RWPE1 (cell line): ENCODE measurements around the gene TOX4.
A peak's percentile ranks its signal among the peaks of the same experiment; 100 is the strongest.

Source experiments
- CTCF ChIA-PET: fragments of 350-600 bp; sonication (Branson Sonifier 250); formaldehyde crosslinking; extraction: SDS; loops from one replicate; lab custom pipeline; 2021; lab: Yijun Ruan, JAX
- POLR2A ChIA-PET: fragments of 400-600 bp; formaldehyde crosslinking; extraction: SDS; loops from one replicate; lab custom pipeline; 2020; ENCODE audit warnings: antibody characterized with exemption; ENCODE audit not compliant: low non-redundant PET; lab: Yijun Ruan, JAX
- DNase-seq: peaks from one replicate; pipeline ENCODE4 v3.0.0; 2012; ENCODE audit warnings: low spot score
- H3K27ac ChIP-seq: fragments of 450-650 bp; 2 replicates; pipeline ENCODE4 v1.5.1; 2017
- TF ChIP-seq, protein P1 (sequence below): fragments of 450-650 bp; conservative IDR thresholded peaks from 2 replicates; pipeline ENCODE4 v1.5.1; 2017; ENCODE audit warnings: low read depth, mild to moderate bottlenecking

Gene TOX4

DNA sequence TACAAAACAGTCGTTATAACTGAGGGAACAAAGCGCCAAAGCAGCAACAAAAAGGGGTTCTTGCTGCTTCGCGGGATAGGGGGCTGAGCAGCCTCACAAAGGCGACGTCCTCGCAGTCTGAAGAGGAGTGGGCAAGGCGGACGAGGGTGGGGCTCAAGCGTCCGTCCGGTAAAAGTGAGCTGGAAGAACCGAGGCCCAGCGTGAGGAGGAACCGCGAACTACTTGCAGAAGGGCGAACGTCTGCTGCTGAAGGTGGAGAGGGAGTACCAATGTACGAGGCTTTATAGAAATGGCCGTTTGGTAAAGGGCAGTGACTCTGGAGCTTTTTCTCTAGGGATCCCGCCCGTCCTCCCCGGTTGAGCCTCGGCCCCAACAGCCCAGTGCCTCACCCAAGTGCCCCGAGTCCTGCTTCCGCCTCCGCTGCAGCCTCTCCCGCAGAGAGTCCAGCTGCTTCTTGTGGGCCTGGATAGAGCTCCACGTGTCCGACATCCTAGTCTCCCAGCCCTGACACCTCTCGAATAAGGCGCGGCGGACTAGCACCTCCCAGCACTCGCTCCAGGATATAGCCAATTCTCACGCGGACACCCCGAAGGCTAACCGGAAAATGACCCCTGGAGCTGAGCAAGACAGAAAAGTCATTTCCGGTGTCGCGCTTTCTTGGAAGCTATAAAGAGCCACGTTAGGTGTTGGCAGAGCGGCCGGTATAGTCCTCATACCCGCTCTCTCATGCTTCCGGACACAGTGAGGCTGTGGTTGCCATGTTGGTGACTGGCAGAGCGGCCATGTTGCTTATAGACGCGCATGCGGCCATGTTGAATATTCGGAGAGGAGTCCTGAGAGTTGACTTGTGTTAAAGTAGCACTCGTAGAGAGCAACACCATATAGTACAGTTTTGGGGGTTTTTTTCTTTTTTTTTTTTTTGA lies 34.0 kb downstream of the TOX4 start, which contains the start of gene METTL3:
TSS of gene METTL3 (minus strand) at position 606 of the 923 bp plus-strand sequence. CDS start at position 489, 117 bp downstream.
- POLR2A ChIA-PET: interaction anchor here (0.7 to 1.0 kb wide), 4 partner anchors 15 to 48 kb away, joined by 3 to 4 read pairs (median 4); partner anchors contain the start of gene SALL2

DNA sequence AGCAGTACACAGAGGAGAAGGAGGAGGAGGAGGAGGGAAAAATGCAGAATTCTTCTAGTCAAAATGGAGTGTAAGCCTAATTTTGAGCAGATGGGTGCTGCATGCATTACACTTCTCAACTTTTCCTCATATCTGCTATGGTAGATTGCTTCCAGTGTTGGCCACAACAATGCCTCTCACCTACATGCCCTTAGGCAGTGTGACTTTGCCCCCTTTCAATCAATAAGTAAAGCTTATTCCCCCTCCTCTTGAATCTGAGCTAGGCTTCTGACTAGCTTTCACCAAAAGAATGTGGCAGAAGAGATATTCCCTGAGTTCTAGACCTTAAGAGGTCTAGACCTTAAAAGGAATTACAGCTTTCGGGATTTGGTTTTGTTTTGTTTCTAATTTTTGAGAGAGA lies 37.3 kb downstream of the TOX4 start:
- TF ChIP-seq, protein P1, sequence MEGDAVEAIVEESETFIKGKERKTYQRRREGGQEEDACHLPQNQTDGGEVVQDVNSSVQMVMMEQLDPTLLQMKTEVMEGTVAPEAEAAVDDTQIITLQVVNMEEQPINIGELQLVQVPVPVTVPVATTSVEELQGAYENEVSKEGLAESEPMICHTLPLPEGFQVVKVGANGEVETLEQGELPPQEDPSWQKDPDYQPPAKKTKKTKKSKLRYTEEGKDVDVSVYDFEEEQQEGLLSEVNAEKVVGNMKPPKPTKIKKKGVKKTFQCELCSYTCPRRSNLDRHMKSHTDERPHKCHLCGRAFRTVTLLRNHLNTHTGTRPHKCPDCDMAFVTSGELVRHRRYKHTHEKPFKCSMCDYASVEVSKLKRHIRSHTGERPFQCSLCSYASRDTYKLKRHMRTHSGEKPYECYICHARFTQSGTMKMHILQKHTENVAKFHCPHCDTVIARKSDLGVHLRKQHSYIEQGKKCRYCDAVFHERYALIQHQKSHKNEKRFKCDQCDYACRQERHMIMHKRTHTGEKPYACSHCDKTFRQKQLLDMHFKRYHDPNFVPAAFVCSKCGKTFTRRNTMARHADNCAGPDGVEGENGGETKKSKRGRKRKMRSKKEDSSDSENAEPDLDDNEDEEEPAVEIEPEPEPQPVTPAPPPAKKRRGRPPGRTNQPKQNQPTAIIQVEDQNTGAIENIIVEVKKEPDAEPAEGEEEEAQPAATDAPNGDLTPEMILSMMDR: no peak
- POLR2A ChIA-PET: no interaction called here
- no peak for DNase-seq
- no peak overlapping the region for H3K27ac ChIP-seq
- CTCF ChIA-PET: no interaction called here

More for the DNA sequence above, 34.0 kb downstream of the TOX4 start, which contains the start of gene METTL3:
- CTCF ChIA-PET: interaction anchor here (0.7 to 1.9 kb wide), 3 partner anchors 12 to 45 kb away, joined by 4 to 11 read pairs (median 6); partner anchors contain the start of gene SALL2
- TF ChIP-seq, protein P1: no peak
- H3K27ac ChIP-seq: peak within 1 kb of the TSS; percentile 84
- DNase-seq: peak; percentile 91

DNA sequence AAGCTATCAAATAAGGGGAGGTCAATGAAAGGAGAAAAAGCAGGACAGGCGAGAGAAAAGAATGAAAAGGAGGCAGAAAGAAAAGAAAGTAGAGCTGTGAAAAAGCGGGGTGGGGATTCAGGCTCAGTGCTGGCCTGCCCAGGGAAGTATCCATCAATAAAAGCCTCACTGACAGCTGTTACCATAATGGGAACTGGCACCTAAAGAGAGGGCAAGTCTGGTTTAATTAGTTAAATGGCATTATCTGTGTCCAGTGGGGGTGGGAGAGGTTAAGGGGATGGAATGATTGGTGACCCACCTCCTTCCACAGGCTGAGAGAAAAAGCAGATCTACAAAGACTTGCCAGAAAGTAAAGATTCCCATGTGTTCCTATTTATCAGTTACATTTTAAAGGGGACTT lies 41.7 kb downstream of the TOX4 start:
- ChIA-PET CTCF (interaction anchor here (0.6 kb wide), 1 partner anchor 845 kb away, joined by 3 read pairs; no protein-coding TSS in a partner anchor), POLR2A (interaction anchor here (0.6 kb wide), 1 partner anchor 36 kb away, joined by 3 read pairs; no protein-coding TSS in a partner anchor)
- no peak for DNase-seq
- H3K27ac ChIP-seq: no peak overlapping the region
- TF ChIP-seq, protein P1: no peak

DNA sequence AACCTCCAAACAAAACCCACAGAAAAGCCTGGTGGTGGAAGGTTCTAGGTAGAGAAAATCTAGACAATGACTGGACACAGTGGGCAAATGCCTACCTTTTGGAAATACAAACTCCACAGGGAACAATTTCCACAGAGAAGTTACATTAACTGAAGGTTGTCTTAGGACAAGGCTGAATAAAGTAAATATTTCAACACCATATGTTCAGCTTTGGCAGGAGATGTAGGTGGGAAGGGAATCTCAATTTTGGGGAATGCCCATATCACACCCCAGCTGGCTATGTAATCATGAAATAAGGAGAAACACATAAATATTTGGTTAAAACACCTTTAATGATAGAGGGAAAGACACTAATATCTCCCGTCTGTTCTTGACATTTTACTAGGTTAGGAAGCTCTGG lies 43.8 kb downstream of the TOX4 start:
- H3K27ac ChIP-seq: no peak overlapping the region
- DNase-seq: no peak
- ChIA-PET POLR2A (no interaction called here), CTCF (no interaction called here)
- TF ChIP-seq, protein P1: no peak

DNA sequence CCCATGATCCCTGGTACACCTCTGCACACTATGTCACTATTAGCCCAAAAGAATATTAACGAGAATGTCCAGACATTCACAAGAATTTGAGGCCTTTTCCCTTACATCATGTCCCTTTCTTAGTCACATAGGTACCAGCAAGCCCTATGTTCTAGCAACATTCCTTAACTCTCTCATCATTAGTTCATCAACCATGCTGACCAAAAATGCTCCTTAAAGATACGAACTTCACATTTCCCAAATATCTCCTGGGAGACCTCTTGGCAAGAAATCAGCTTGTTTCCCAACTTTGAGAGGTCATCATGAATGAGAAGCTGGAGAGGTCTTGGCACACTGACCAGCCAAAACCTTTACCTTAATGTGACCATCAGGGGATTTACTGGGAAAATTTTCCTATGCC lies 44.5 kb downstream of the TOX4 start:
- ChIA-PET CTCF (interaction anchor here (0.5 kb wide), 1 partner anchor 11 kb away, joined by 3 read pairs; no protein-coding TSS in a partner anchor), POLR2A (no interaction called here)
- TF ChIP-seq, protein P1: no peak
- no peak overlapping the region for H3K27ac ChIP-seq
- no peak for DNase-seq

DNA sequence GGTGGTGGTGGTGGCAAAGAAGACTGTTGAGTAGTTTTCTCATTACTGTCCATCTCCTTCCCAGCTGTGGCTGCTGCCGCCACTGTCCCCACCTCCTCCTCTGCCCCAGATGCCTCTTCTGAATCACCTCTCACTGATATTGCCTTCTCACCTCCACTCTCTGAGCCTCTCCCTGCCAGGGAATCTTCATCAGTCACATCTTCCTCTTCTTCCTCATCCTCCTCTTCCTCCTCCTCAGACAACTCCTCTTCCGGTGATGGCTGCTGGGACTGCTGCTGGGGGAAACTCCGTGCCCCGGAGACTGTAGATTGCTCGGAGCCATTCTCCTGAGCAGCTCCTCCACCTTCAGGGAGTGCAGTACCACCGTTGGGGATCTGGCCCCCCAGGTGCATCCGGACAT lies 46.2 kb downstream of the TOX4 start:
- DNase-seq: no peak
- H3K27ac ChIP-seq: no peak overlapping the region
- TF ChIP-seq, protein P1: no peak
- ChIA-PET POLR2A (no interaction called here), CTCF (no interaction called here)
